Right lobe of liver (tissue), 4 donors: ENCODE data around the gene TRIOBP.

ENCODE experiments used
- CTCF ChIP-seq, 4 donors: fragments of 200-600 bp in 3 of 4; fragments of 450-650 bp in 1 of 4; IDR thresholded peaks; one replicate each; pipeline versions ENCODE4 v1.5.1 to v1.8.0; 2016 to 2022; ENCODE audit warnings: antibody characterized with exemption in 4 of 4, mild to moderate bottlenecking in 2 of 4
- POLR2A ChIP-seq: fragments of 450-650 bp; IDR thresholded peaks from one replicate; pipeline ENCODE4 v1.6.1; 2017; ENCODE audit warnings: antibody characterized with exemption, mild to moderate bottlenecking
- donor health status: DM: no; HTN: no; CAD: no.
- donor health status: DM: no; HTN: no; CAD: no.
- donor health status: DM: no; HTN: yes; CAD: no.

GRCh38 chr22:37771081-37771480, 74.2 kb downstream of the TRIOBP start:
- TF ChIP-seq POLR2A: no peak
- no peak for TF ChIP-seq CTCF (IDR thresholded peaks at IDR 0.05)
